ENCODE results near the gene CTNNA2.

DNA sequence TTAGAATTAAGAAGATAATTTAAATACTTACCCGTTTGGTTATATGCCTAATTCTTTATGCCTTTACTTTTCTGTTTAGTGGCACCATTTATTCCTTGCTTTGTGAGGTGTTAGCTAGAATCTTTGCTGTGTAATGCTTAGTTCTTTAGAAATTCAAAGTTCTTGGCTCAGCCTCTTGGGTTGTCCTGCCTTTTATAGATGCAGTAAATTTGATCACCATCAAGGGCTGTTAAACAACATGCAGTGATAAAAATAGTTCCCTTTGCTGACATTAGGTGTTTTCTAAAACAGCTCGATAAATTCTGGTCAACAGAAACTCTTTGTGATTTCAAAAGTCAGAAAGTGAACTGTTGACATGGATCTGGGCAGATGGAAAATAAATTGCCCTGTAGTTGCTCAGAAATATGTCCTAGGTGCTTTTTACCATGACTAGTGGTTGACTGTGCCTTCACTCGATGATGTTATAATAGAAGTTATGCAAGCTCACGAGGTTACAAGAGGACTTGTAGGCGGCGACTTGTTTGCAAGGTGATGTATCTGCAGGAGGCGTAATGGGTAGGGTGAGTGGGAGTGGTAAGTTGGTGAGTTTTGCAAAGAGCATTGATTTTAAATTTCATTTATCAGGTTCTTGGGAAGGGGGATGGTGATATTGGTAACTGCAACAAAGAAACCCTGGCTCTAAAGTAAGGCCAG, 739.6 kb downstream of the CTNNA2 start:
- TF ChIP-seq, protein P1, sequence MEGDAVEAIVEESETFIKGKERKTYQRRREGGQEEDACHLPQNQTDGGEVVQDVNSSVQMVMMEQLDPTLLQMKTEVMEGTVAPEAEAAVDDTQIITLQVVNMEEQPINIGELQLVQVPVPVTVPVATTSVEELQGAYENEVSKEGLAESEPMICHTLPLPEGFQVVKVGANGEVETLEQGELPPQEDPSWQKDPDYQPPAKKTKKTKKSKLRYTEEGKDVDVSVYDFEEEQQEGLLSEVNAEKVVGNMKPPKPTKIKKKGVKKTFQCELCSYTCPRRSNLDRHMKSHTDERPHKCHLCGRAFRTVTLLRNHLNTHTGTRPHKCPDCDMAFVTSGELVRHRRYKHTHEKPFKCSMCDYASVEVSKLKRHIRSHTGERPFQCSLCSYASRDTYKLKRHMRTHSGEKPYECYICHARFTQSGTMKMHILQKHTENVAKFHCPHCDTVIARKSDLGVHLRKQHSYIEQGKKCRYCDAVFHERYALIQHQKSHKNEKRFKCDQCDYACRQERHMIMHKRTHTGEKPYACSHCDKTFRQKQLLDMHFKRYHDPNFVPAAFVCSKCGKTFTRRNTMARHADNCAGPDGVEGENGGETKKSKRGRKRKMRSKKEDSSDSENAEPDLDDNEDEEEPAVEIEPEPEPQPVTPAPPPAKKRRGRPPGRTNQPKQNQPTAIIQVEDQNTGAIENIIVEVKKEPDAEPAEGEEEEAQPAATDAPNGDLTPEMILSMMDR (IDR thresholded peaks at IDR 0.05) = no peak
- no peak for TF ChIP-seq POLR2AphosphoS5 (IDR thresholded peaks at IDR 0.05)
- TF ChIP-seq POLR2A (IDR thresholded peaks at IDR 0.05) = no peak
